Tibial nerve (tissue), 4 donors: ENCODE measurements around the gene COMP. TPM values are rescaled to one million over a fixed set of nuclear protein-coding genes. Genes with fewer than 3 reads are reported as not detected.

ENCODE experiments used
- DNase-seq, 2 donors: peaks; one replicate each; pipeline ENCODE4 v3.0.0-alpha.2; 2019; ENCODE audit warnings: low spot score in 2 of 2
- H3K27ac ChIP-seq, 4 donors: fragments of 200-600 bp; sonication (generic) in 3 of 4; one replicate each; pipeline ENCODE4 v1.5.1; 2017 to 2019; ENCODE audit warnings: mild to moderate bottlenecking in 1 of 4
- H3K27me3 ChIP-seq, 2 donors: fragments of 200-600 bp; sonication (generic) in 1 of 2; one replicate each; pipeline versions ENCODE4 v1.5.1 to v1.6.0; 2017 to 2019
- H3K36me3 ChIP-seq, 3 donors: fragments of 200-600 bp; sonication (generic); one replicate each; pipeline ENCODE4 v1.5.1; 2018 to 2019
- H3K4me1 ChIP-seq, 4 donors: fragments of 200-600 bp; sonication (generic) in 3 of 4; one replicate each; pipeline ENCODE4 v1.5.1; 2017 to 2019
- H3K4me3 ChIP-seq, 4 donors: fragments of 200-600 bp; sonication (generic) in 3 of 4; one replicate each; pipeline ENCODE4 v1.5.1; 2017 to 2019; ENCODE audit warnings: mild to moderate bottlenecking in 1 of 4, moderate library complexity in 1 of 4
- H3K9me3 ChIP-seq, 4 donors: fragments of 200-600 bp; sonication (generic) in 3 of 4; one replicate each; pipeline ENCODE4 v1.5.1; 2017 to 2019
- CTCF ChIP-seq, 5 experiments: fragments of 200-600 bp in 3 of 5; fragments of 450-650 bp in 2 of 5; sonication (generic) in 3 of 5; IDR thresholded peaks; one replicate each; pipeline ENCODE4 v1.5.1; 2016 to 2019; ENCODE audit warnings: antibody characterized with exemption in 5 of 5, mild to moderate bottlenecking in 3 of 5, moderate library complexity in 2 of 5
- EP300 ChIP-seq, 2 donors: sonication (generic); formaldehyde crosslinking; IDR thresholded peaks; one replicate each; pipeline ENCODE4 v1.6.1; 2017; ENCODE audit warnings: antibody characterized with exemption in 2 of 2, mild to moderate bottlenecking in 1 of 2
- POLR2A ChIP-seq, 2 donors: fragments of 450-650 bp; IDR thresholded peaks; one replicate each; pipeline ENCODE4 v1.6.1; 2017; ENCODE audit warnings: antibody characterized with exemption in 2 of 2, mild to moderate bottlenecking in 2 of 2, moderate library complexity in 2 of 2
- WGBS, 2 donors: methylation state at CpG; one replicate each; pipeline ENCODE4 v1.1.5; 2018; 5-methylcytosine and 5-hydroxymethylcytosine counted together
- total RNA-seq, 4 donors: library from RNA; depleted of rRNA; stranded (reverse); fragments of >200 nt; gene quantifications; one replicate each; pipeline ENCODE4 v1.1.0, GENCODE V29; 2016

COMP gene
- total RNA-seq, 4 donors from 2014 or later, result 14.0 to 117 (median 25.3) TPM

DNA sequence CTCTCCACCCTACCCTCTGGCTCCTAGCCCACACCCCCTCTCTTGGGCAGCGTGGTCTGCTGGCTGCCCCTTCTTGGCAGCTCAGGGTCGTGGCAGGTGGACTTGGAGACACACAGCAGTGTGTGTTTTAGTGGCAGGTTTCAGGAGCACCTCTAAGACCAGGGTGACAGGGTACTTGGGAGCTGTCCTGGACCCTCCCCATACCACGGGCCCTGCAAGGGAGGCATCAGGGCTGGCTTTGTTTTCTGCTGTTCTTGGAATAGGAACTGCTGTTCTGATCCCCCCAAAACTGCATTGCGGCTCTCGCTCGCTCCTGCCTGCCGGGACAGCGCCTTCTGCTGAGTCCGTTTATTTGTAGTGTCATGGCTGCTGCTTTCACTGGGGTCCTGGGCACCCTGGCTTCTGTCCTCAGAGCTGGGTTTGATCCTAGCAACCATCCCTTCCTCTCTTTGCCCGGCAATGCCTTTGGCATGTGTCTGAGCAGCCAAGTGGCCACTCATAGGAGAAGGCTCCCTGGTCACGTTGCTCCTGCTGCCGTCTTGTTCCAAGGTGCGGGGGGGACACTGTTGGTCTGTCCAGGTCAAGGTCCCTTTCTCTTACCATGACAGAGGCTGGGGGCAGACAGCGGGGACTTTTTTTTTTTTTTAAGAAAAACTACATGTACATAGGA, 12.1 kb downstream of the COMP start:
- TF ChIP-seq CTCF (IDR thresholded peaks at IDR 0.05), result no peak
- no peak for TF ChIP-seq POLR2A (IDR thresholded peaks at IDR 0.05)
- TF ChIP-seq EP300 (IDR thresholded peaks at IDR 0.05), result no peak
- Histone ChIP-seq H3K36me3 (peaks cover 0 to 39% (median 0%) of the 10 kb centered on the region in 3 donors), H3K4me1 (peaks cover 0 to 11% (median 0%) of the 10 kb centered on the region in 4 donors), H3K9me3 (no peaks in the 10 kb centered on the region), H3K27me3 (peaks cover 0 to 1% of the 10 kb centered on the region in 2 donors), H3K4me3 (no peak overlapping the region), H3K27ac (no peak overlapping the region)
- DNase-seq, result no peak
- WGBS, 2 donors, result 74 to 81% methylated on average over 14 of the region's 14 CpGs

DNA sequence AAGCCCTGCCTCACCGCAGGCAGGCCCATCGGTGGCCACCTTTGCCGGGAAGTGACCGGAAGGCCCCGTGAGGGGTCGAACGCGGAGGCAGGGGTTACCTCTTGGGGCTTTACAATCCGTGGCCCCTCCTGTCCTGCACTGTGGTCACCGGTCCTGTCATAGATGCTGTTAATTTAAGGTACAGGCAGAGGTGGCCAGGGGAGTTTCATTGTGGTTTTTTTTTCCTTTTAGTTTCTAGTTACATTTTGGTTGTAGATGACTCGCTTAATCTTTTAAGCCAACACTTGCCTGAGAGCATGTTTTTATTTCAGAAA, 13.1 kb downstream of the COMP start:
- no peak overlapping the region for H3K27ac ChIP-seq
- H3K4me3 ChIP-seq, result no peak overlapping the region
- H3K9me3 ChIP-seq, result no peaks in the 10 kb centered on the region
- H3K27me3 ChIP-seq, result no peaks in the 10 kb centered on the region
- DNase-seq, result no peak
- 47 to 77% methylated on average over 11 of the region's 11 CpGs for WGBS, 2 donors
- peaks cover 0 to 45% (median 0%) of the 10 kb centered on the region in 3 donors for H3K36me3 ChIP-seq
- H3K4me1 ChIP-seq, result peaks cover 0 to 11% (median 0%) of the 10 kb centered on the region in 4 donors
- no peak for TF ChIP-seq CTCF (IDR thresholded peaks at IDR 0.05)
- no peak for TF ChIP-seq EP300 (IDR thresholded peaks at IDR 0.05)
- no peak for TF ChIP-seq POLR2A (IDR thresholded peaks at IDR 0.05)

DNA sequence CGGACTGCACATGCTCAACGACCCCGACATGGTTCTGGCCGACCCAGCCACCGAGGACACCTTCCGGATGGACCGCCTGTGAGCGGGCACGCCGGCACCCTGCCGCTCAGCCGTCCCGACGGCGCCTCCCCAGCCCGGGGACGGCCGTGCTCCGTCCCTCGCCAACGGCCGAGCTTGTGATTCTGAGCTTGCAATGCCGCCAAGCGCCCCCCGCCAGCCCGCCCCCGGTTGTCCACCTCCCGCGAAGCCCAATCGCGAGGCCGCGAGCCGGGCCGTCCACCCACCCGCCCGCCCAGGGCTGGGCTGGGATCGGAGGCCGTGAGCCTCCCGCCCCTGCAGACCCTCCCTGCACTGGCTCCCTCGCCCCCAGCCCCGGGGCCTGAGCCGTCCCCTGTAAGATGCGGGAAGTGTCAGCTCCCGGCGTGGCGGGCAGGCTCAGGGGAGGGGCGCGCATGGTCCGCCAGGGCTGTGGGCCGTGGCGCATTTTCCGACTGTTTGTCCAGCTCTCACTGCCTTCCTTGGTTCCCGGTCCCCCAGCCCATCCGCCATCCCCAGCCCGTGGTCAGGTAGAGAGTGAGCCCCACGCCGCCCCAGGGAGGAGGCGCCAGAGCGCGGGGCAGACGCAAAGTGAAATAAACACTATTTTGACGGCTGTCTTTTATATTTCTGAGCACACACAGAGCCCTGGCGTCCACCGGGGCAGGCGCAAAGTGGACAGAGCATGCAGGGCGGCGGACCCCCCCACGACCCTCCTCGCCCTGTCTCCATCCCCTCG, 13.6 kb downstream of the COMP start:
- no peak for TF ChIP-seq EP300 (IDR thresholded peaks at IDR 0.05)
- TF ChIP-seq POLR2A (IDR thresholded peaks at IDR 0.05), result no peak
- no peak for TF ChIP-seq CTCF (IDR thresholded peaks at IDR 0.05)
- Histone ChIP-seq H3K4me1 (peaks cover 0 to 11% (median 0%) of the 10 kb centered on the region in 4 donors), H3K27me3 (no peaks in the 10 kb centered on the region), H3K9me3 (no peaks in the 10 kb centered on the region), H3K27ac (no peak overlapping the region), H3K36me3 (peaks cover 0 to 45% (median 0%) of the 10 kb centered on the region in 3 donors), H3K4me3 (peak overlapping the region in 1 of 4 donors; percentile 12)
- WGBS, 2 donors, result 49 to 90% methylated on average over 41 to 65 of the region's 71 CpGs
- DNase-seq, result no peak

DNA sequence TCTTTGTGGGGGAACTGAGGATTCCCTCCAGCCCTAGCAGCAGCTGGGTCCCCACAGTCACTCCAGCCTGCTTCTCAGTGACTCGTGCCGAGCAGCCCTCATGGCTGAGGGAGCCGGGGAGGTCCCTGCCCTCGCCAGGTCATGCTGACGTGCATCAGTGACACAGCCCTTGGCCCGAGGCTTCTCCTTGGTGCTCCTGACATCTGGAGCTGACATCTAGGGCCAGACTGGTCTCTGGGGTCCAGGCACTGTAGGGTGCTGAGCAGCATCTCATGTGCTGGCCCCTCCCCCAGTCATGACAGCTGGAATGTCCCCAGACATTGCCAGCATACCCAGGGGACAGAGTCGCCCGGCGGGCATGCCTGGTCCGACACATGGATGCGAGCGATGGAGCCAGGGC, 14.4 kb downstream of the COMP start:
- Histone ChIP-seq H3K4me3 (no peak overlapping the region), H3K9me3 (no peaks in the 10 kb centered on the region), H3K27ac (no peak overlapping the region), H3K4me1 (peaks cover 0 to 11% (median 0%) of the 10 kb centered on the region in 4 donors), H3K27me3 (no peaks in the 10 kb centered on the region), H3K36me3 (peaks cover 0 to 52% (median 0%) of the 10 kb centered on the region in 3 donors)
- DNase-seq, result no peak
- no peak for TF ChIP-seq POLR2A (IDR thresholded peaks at IDR 0.05)
- TF ChIP-seq EP300 (IDR thresholded peaks at IDR 0.05), result no peak
- TF ChIP-seq CTCF (IDR thresholded peaks at IDR 0.05), result no peak
- 40 to 65% methylated on average over 6 to 8 of the region's 12 CpGs for WGBS, 2 donors

GRCh38 chr19:18776288-18776594, 14.9 kb downstream of the COMP start:
- H3K4me1 ChIP-seq, result peaks cover 0 to 11% (median 0%) of the 10 kb centered on the region in 4 donors
- H3K27me3 ChIP-seq, result no peaks in the 10 kb centered on the region
- H3K9me3 ChIP-seq, result no peaks in the 10 kb centered on the region
- TF ChIP-seq CTCF (IDR thresholded peaks at IDR 0.05) (no peak), POLR2A (IDR thresholded peaks at IDR 0.05) (no peak), EP300 (IDR thresholded peaks at IDR 0.05) (no peak)
- no peak overlapping the region for H3K27ac ChIP-seq
- 63 to 76% methylated on average over 3 to 6 of the region's 8 CpGs for WGBS, 2 donors
- no peak for DNase-seq
- no peak overlapping the region for H3K4me3 ChIP-seq
- peaks cover 0 to 56% (median 0%) of the 10 kb centered on the region in 3 donors for H3K36me3 ChIP-seq
